Central memory CD8-positive, alpha-beta T cell (primary cell): ENCODE data around the gene FKBP14.
"Not testable (repeated sequence)": the region's sequence is repeated elsewhere in the genome, so short reads cannot be mapped to it uniquely, and the experiment has no call there.

Source experiments
- ATAC-seq: fragments of 150-1000 bp; cut with Tn5 transposase; replicated peaks from 2 replicates; pipeline ENCODE4 v1.10.0; 2022; ENCODE audit warnings: mild to moderate bottlenecking, moderate FRiP score, moderate number of reproducible peaks; ENCODE audit not compliant: poor library complexity, severe bottlenecking; ENCODE audit errors: extremely low read depth
- DNase-seq, 2 donors: peaks; one replicate each; pipeline ENCODE4 v3.0.0; 2021; ENCODE audit warnings: low spot score in 2 of 2
- H3K27ac Mint-ChIP-seq: one replicate; pipeline ENCODE4 v1.8.0; 2022; ENCODE audit warnings: low read depth, mild to moderate bottlenecking, moderate library complexity, mixed read lengths
- H3K27me3 Mint-ChIP-seq: one replicate; pipeline ENCODE4 v1.8.0; 2022; ENCODE audit warnings: mixed read lengths
- H3K36me3 Mint-ChIP-seq: one replicate; pipeline ENCODE4 v1.8.0; 2022; ENCODE audit warnings: mild to moderate bottlenecking, moderate library complexity, mixed read lengths; ENCODE audit not compliant: insufficient read depth
- H3K4me1 Mint-ChIP-seq: one replicate; pipeline ENCODE4 v1.8.0; 2022; ENCODE audit warnings: mixed read lengths
- H3K4me3 Mint-ChIP-seq: one replicate; pipeline ENCODE4 v1.8.0; 2022; ENCODE audit warnings: mild to moderate bottlenecking, moderate library complexity, mixed read lengths
- H3K9me3 Mint-ChIP-seq: one replicate; pipeline ENCODE4 v1.8.0; 2022; ENCODE audit warnings: mixed read lengths

FKBP14 gene

GRCh38 chr7:30026229-30027064 lies at the start of gene FKBP14:
TSS of gene FKBP14 (minus strand) at chr7:30026702. CDS start at chr7:30026508, 194 bp downstream.
- H3K4me1 Mint-ChIP-seq: peaks cover 36% of the 10 kb centered on the region
- ATAC-seq: peak; percentile 86
- peaks cover 8% of the 10 kb centered on the region for H3K36me3 Mint-ChIP-seq
- peak; percentile 81 to 83 for DNase-seq
- H3K4me3 Mint-ChIP-seq: no peak within 1 kb of the TSS
- H3K27ac Mint-ChIP-seq: peak within 1 kb of the TSS; percentile 85
- no peaks in the 10 kb centered on the region for H3K9me3 Mint-ChIP-seq
- H3K27me3 Mint-ChIP-seq: no peaks in the 10 kb centered on the region

- ATAC-seq (no peak), DNase-seq (no peak)
- Mint-ChIP-seq H3K27ac (no peak overlapping the region), H3K9me3 (no peaks in the 10 kb centered on the region), H3K4me1 (peaks cover 6% of the 10 kb centered on the region), H3K36me3 (no peaks in the 10 kb centered on the region), H3K27me3 (no peaks in the 10 kb centered on the region), H3K4me3 (no peak overlapping the region)
Measured at GRCh38 chr7:30074422-30075030, 48.0 kb upstream of the FKBP14 start.

DNA sequence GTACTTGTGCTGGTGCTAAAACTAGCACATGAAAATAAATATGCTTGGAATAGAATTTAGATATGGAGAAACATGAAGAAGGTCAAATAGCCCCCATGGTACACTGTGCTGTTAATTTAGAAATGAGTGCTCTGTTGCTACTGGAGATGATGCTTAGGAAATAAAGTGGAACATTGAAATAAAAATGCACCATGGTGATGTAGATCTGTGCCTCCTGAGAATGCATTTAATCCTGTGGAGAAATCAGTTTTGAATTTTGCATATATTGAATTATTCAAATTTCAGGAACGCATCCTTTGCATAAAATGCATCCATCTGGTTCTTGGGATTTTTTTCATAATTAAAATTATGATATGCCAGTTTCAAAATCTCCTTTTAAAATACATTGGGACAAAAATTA lies 46.2 kb upstream of the FKBP14 start:
- Mint-ChIP-seq H3K27me3 (no peaks in the 10 kb centered on the region), H3K9me3 (no peaks in the 10 kb centered on the region), H3K36me3 (no peaks in the 10 kb centered on the region), H3K4me1 (peaks cover 6% of the 10 kb centered on the region), H3K27ac (no peak overlapping the region), H3K4me3 (no peak overlapping the region)
- ATAC-seq (no peak), DNase-seq (no peak)

DNA sequence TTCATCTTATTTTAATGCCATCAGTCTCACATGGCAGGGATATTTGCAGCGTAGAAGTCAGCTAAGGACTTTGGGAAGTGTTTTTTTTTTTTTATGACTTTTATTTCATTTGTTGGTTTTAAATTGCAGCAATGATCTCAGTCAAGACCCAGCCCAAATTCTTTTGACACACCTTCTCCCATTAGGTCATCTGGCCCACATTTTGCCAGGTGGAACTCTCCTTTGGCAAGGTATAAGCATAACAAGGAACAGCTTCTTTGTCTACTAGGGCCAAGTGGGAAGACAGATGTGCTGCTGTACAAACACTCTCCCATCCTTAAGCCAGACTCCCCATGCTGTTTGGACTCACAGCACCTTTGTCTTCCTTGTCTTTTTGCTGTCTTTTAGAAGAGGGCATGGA lies 43.5 kb upstream of the FKBP14 start:
- Mint-ChIP-seq H3K27ac (no peak overlapping the region), H3K36me3 (no peaks in the 10 kb centered on the region), H3K9me3 (no peaks in the 10 kb centered on the region), H3K4me3 (no peak overlapping the region), H3K27me3 (no peaks in the 10 kb centered on the region), H3K4me1 (peaks cover 6% of the 10 kb centered on the region)
- DNase-seq: no peak
- ATAC-seq: no peak

- no peak overlapping the region for H3K27ac Mint-ChIP-seq
- ATAC-seq (no peak), DNase-seq (no peak)
- no peaks in the 10 kb centered on the region for H3K9me3 Mint-ChIP-seq
- no peaks in the 10 kb centered on the region for H3K27me3 Mint-ChIP-seq
- no peaks in the 10 kb centered on the region for H3K36me3 Mint-ChIP-seq
- H3K4me1 Mint-ChIP-seq: peaks cover 6% of the 10 kb centered on the region
- no peak overlapping the region for H3K4me3 Mint-ChIP-seq
Measured at GRCh38 chr7:30069096-30069867, 42.8 kb upstream of the FKBP14 start.

GRCh38 chr7:30068117-30068516 lies 41.6 kb upstream of the FKBP14 start:
- ATAC-seq (no peak), DNase-seq (no peak)
- Mint-ChIP-seq H3K36me3 (no peaks in the 10 kb centered on the region), H3K4me1 (no peaks in the 10 kb centered on the region), H3K9me3 (no peaks in the 10 kb centered on the region), H3K27me3 (no peaks in the 10 kb centered on the region), H3K27ac (no peak overlapping the region), H3K4me3 (no peak overlapping the region)

DNA sequence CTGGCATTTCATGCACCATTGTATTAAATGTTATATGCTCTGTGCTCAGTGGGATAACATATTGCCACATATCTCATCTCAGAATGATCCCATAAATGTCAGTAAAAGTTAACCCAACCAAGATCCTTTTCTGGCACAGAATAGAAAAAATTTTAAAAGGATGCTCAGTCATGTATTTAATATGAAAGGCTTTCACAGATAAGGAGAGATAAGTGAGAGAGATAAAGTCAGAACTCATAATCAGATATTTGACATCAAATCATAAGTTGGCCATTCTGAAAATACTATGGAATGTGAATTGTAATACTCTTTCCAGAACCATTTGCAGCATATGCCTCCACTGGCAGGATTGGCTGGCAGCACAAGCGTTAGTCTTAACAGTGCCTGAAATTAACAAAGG lies 40.2 kb upstream of the FKBP14 start:
- Mint-ChIP-seq H3K36me3 (peaks cover 2% of the 10 kb centered on the region), H3K4me1 (no peaks in the 10 kb centered on the region), H3K9me3 (no peaks in the 10 kb centered on the region), H3K27ac (no peak overlapping the region), H3K4me3 (no peak overlapping the region), H3K27me3 (no peaks in the 10 kb centered on the region)
- ATAC-seq (no peak), DNase-seq (no peak)

DNA sequence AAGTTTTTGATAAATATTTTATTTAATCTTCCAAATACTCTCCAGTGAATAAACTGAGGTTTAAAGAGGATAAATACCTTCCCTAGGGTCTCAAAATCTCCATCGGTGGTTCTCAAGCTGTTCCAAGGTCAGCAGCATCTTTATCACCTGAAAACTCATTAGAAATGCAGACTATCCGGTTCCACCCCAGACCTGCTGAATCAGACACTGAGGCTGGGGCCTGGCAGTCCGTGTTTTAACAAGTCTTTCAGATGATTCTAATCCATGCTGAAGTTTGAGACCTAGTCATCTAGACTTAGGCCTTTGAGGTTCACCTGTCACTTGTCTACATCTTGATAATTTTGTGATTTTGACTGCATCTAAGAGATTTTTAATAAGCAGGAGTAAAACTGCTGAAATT lies 39.2 kb upstream of the FKBP14 start:
- peaks cover 2% of the 10 kb centered on the region for H3K36me3 Mint-ChIP-seq
- H3K9me3 Mint-ChIP-seq: no peaks in the 10 kb centered on the region
- H3K4me1 Mint-ChIP-seq: no peaks in the 10 kb centered on the region

DNA sequence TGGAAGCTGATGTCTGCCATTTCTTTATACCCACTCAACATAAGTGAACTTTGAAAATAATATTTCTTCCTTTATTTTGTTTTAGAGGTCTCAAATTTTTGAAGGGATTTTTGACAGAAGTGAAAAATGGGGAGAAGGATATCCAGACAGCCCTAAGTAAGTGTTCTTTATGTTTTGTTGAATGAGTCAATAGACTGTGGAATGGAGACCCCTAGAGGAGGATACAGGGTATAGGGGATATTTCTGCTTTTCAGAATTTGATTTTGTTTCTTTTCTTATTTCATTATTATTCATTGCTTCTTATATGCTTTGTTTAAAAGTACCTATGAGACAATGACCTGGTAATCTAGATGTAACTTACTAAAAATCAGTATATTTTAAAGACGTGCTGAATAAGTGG lies 36.1 kb upstream of the FKBP14 start:
- DNase-seq (no peak), ATAC-seq (peak; percentile 64)
- H3K4me3 Mint-ChIP-seq: no peak overlapping the region
- no peaks in the 10 kb centered on the region for H3K27me3 Mint-ChIP-seq
- no peaks in the 10 kb centered on the region for H3K4me1 Mint-ChIP-seq
- no peaks in the 10 kb centered on the region for H3K9me3 Mint-ChIP-seq
- H3K27ac Mint-ChIP-seq: no peak overlapping the region
- H3K36me3 Mint-ChIP-seq: peaks cover 7% of the 10 kb centered on the region

More for the DNA sequence above, 39.2 kb upstream of the FKBP14 start:
- Mint-ChIP-seq H3K4me3 (no peak overlapping the region), H3K27me3 (no peaks in the 10 kb centered on the region), H3K27ac (no peak overlapping the region)
- no peak for ATAC-seq
- no peak for DNase-seq

DNA sequence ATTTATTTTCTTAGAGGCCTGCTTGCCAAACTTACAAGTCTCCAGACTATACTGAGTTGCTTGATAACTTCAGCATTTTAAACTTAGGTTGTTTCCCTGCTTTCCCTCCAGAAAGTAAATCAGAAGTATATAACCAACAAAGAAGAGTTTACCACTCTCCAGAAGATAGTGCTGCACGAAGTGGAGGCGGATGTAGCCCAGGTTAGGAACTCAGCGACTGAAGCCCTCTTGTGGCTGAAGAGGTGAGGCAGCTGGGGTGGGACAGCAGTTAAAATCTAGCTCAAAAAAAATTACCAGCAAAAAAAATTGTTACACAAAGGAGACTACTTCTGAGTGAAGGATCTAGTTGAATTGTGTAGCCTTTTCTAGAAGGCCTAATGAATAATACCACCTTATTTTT lies 35.3 kb upstream of the FKBP14 start:
- not testable (repeated sequence) for H3K4me1 Mint-ChIP-seq, H3K27me3 Mint-ChIP-seq, H3K27ac Mint-ChIP-seq, DNase-seq, H3K36me3 Mint-ChIP-seq, H3K4me3 Mint-ChIP-seq, H3K9me3 Mint-ChIP-seq
- peak; percentile 58 for ATAC-seq

GRCh38 chr7:30057741-30058140 lies 31.2 kb upstream of the FKBP14 start:
- H3K9me3 Mint-ChIP-seq: no peaks in the 10 kb centered on the region
- H3K4me1 Mint-ChIP-seq: no peaks in the 10 kb centered on the region
- H3K36me3 Mint-ChIP-seq: peaks cover 7% of the 10 kb centered on the region
- no peak overlapping the region for H3K27ac Mint-ChIP-seq
- no peak overlapping the region for H3K4me3 Mint-ChIP-seq
- no peaks in the 10 kb centered on the region for H3K27me3 Mint-ChIP-seq
- ATAC-seq: no peak
- DNase-seq: no peak

DNA sequence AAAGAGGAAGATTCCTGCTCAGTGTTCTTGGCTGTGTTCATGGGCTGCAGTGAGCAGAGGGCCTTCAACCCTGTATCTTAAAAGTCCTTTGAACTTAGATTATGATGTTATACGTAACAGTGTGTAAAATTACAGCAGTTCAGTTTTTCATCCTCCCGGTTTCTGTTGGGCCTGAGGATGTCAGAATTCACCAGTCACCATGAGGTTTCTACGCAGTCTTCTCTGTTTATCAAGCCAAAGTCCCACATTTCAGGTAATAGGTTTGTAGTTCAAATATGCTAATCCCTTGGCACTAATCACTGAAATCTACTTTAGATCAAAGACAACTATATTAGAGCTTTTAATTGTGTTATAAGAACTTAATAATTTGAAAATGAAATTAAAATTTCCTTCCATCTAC lies 26.6 kb upstream of the FKBP14 start:
- Mint-ChIP-seq H3K9me3 (no peaks in the 10 kb centered on the region), H3K27ac (no peak overlapping the region), H3K4me3 (no peak overlapping the region), H3K27me3 (no peaks in the 10 kb centered on the region), H3K4me1 (no peaks in the 10 kb centered on the region), H3K36me3 (peaks cover 22% of the 10 kb centered on the region)
- no peak for ATAC-seq
- DNase-seq: no peak

- H3K27me3 Mint-ChIP-seq: no peaks in the 10 kb centered on the region
Measured at GRCh38 chr7:30049173-30049572, 22.7 kb upstream of the FKBP14 start.

More at GRCh38 chr7:30049173-30049572, 22.7 kb upstream of the FKBP14 start:
- DNase-seq (no peak), ATAC-seq (no peak)
- peaks cover 28% of the 10 kb centered on the region for H3K36me3 Mint-ChIP-seq
- no peak overlapping the region for H3K27ac Mint-ChIP-seq
- no peak overlapping the region for H3K4me3 Mint-ChIP-seq
- H3K9me3 Mint-ChIP-seq: no peaks in the 10 kb centered on the region
- no peaks in the 10 kb centered on the region for H3K4me1 Mint-ChIP-seq
